Prostate gland (tissue), 2 donors: ENCODE data around the gene SLC16A12. TPM values are rescaled to one million over a fixed set of nuclear protein-coding genes. Genes with fewer than 3 reads are reported as not detected.

Source experiments
- DNase-seq: peaks from one replicate; pipeline ENCODE4 v3.0.0-alpha.2; 2019; ENCODE audit warnings: low spot score
- H3K27ac ChIP-seq, 2 donors: fragments of 200-600 bp; sonication (generic); 2 replicates each; pipeline ENCODE4 v1.5.1; 2017 to 2019
- H3K27me3 ChIP-seq: fragments of 200-600 bp; sonication (generic); replicated peaks from 2 replicates; pipeline ENCODE4 v1.5.1; 2019; ENCODE audit not compliant: insufficient read depth
- H3K36me3 ChIP-seq, 2 donors: fragments of 200-600 bp; sonication (generic); 1 replicate in 1 of 2; 2 replicates in 1 of 2; pipeline versions ENCODE4 v1.5.1 to v1.8.1; 2017 to 2019
- H3K4me1 ChIP-seq: fragments of 200-600 bp; sonication (generic); replicated peaks from 2 replicates; pipeline ENCODE4 v1.5.1; 2019
- H3K4me3 ChIP-seq, 2 donors: fragments of 200-600 bp; sonication (generic); 2 replicates each; pipeline ENCODE4 v1.5.1; 2017 to 2019
- H3K9me3 ChIP-seq: fragments of 200-600 bp; sonication (generic); 2 replicates; pipeline ENCODE4 v1.5.1; 2017
- POLR2A ChIP-seq: fragments of 450-650 bp; IDR thresholded peaks from one replicate; pipeline ENCODE4 v1.6.1; 2016; ENCODE audit warnings: antibody characterized with exemption, mild to moderate bottlenecking
- POLR2AphosphoS5 ChIP-seq: sonication (generic); formaldehyde crosslinking; IDR thresholded peaks from one replicate; pipeline ENCODE4 v1.6.1; 2017; ENCODE audit warnings: antibody characterized with exemption
- WGBS: methylation state at CpG from one replicate; pipeline ENCODE4 v1.1.5; 2018; 5-methylcytosine and 5-hydroxymethylcytosine counted together
- intact Hi-C: fragments of 100-400 bp; cut with DNase I; formaldehyde crosslinking; loops from one replicate; pipeline ENCODE4 v1.14.2; 2022
- total RNA-seq, 2 donors: library from RNA; depleted of rRNA; stranded (reverse); fragments of >200 nt; gene quantifications; one replicate each; pipeline ENCODE4 v1.1.0, GENCODE V29; 2016
- TF ChIP-seq, protein P1 (sequence below), 4 experiments: fragments of 200-600 bp in 2 of 4; fragments of 450-650 bp in 2 of 4; sonication (generic) in 2 of 4; IDR thresholded peaks; 1 replicate in 3 of 4; 2 replicates in 1 of 4; pipeline ENCODE4 v1.5.1; 2016 to 2019; ENCODE audit warnings: antibody characterized with exemption in 4 of 4, mild to moderate bottlenecking in 2 of 4, moderate library complexity in 2 of 4

SLC16A12 gene
- total RNA-seq, 2 donors from 2014 or later, result 0.09 to 4.4 TPM

DNA sequence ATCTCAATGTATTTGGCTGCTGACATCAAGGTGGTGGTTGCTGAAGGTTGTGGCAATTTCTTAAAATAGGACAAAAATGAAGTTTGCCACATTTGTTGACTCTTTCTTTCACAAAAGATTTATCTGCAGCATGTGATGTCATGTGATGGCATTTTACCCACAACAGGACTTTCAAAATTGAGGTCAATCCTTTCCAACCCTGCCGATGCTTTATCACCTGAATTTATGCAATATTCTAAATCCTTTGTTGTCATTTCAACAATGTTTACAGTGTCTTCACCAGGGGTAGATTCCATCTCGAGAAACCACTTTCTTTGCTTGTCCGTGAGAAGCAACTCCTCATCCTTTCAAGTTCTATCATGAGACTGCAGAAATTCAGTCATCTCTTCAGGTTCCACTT is 40.6 kb upstream of the SLC16A12 start:
- Histone ChIP-seq H3K4me3 (no peak overlapping the region), H3K4me1 (no peaks in the 10 kb centered on the region), H3K27ac (no peak overlapping the region), H3K36me3 (no peaks in the 10 kb centered on the region), H3K27me3 (no peaks in the 10 kb centered on the region), H3K9me3 (no peaks in the 10 kb centered on the region)
- DNase-seq, result no peak
- no peak for TF ChIP-seq POLR2AphosphoS5
- TF ChIP-seq, protein P1, sequence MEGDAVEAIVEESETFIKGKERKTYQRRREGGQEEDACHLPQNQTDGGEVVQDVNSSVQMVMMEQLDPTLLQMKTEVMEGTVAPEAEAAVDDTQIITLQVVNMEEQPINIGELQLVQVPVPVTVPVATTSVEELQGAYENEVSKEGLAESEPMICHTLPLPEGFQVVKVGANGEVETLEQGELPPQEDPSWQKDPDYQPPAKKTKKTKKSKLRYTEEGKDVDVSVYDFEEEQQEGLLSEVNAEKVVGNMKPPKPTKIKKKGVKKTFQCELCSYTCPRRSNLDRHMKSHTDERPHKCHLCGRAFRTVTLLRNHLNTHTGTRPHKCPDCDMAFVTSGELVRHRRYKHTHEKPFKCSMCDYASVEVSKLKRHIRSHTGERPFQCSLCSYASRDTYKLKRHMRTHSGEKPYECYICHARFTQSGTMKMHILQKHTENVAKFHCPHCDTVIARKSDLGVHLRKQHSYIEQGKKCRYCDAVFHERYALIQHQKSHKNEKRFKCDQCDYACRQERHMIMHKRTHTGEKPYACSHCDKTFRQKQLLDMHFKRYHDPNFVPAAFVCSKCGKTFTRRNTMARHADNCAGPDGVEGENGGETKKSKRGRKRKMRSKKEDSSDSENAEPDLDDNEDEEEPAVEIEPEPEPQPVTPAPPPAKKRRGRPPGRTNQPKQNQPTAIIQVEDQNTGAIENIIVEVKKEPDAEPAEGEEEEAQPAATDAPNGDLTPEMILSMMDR (IDR thresholded peaks at IDR 0.05), result no peak
- no peak for TF ChIP-seq POLR2A
- intact Hi-C loops, result loop anchor here (5.0 kb wide), 1 partner anchor 141 kb away; no protein-coding TSS in a partner anchor
- WGBS, result 72% methylated on average over 3 of the region's 3 CpGs

DNA sequence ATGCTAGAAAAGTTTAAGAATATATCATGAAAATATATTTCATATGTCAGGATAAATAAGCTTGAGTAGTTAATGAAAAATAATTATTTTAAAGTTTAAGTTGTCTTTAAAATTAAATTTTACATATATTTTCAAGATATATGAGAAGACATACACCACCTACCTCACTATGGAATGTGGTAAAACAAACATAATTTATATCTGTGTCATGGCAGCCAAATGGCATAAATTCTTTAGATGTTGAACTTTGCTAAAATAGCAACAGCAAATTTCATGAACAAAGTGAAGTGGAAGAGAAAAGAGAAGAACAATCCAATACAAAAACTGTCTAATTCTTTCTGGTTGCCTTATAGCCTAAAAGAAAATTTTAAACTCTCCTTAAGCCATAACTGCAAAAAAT is 39.6 kb upstream of the SLC16A12 start:
- H3K27me3 ChIP-seq, result no peaks in the 10 kb centered on the region
- intact Hi-C loops, result loop anchor here (5.0 kb wide), 1 partner anchor 142 kb away; no protein-coding TSS in a partner anchor
- no peak overlapping the region for H3K4me3 ChIP-seq
- H3K36me3 ChIP-seq, result no peaks in the 10 kb centered on the region
- H3K9me3 ChIP-seq, result no peaks in the 10 kb centered on the region
- no peaks in the 10 kb centered on the region for H3K4me1 ChIP-seq
- TF ChIP-seq POLR2AphosphoS5 (no peak), POLR2A (no peak)
- TF ChIP-seq, protein P1 (IDR thresholded peaks at IDR 0.05), result no peak
- H3K27ac ChIP-seq, result no peak overlapping the region
- no peak for DNase-seq

DNA sequence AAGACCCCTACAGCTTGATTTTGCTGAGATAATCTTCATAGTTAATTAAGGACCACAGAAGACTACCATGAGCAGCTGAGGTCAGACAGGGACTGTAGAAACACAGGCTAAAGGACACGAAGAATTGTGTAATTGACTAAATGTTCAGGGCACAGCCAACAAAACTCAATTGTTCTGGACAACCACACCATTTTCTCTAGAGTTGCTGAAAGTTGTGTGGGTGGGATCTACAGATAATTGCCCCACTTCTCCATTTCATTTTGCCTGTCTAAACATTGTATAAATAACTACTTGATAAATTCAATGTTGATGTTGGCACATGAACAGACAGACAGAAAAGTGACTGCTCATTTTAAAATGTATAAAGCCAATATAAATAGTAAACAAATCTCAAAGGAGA is 39.0 kb upstream of the SLC16A12 start:
- WGBS, result 20% methylated on average over 1 of the region's 1 CpG
- H3K4me3 ChIP-seq, result no peak overlapping the region
- no peaks in the 10 kb centered on the region for H3K9me3 ChIP-seq
- intact Hi-C loops, result no loop called here
- no peaks in the 10 kb centered on the region for H3K4me1 ChIP-seq
- no peaks in the 10 kb centered on the region for H3K27me3 ChIP-seq
- TF ChIP-seq POLR2AphosphoS5 (no peak), POLR2A (no peak)
- no peak for DNase-seq
- H3K36me3 ChIP-seq, result no peaks in the 10 kb centered on the region
- H3K27ac ChIP-seq, result no peak overlapping the region

DNA sequence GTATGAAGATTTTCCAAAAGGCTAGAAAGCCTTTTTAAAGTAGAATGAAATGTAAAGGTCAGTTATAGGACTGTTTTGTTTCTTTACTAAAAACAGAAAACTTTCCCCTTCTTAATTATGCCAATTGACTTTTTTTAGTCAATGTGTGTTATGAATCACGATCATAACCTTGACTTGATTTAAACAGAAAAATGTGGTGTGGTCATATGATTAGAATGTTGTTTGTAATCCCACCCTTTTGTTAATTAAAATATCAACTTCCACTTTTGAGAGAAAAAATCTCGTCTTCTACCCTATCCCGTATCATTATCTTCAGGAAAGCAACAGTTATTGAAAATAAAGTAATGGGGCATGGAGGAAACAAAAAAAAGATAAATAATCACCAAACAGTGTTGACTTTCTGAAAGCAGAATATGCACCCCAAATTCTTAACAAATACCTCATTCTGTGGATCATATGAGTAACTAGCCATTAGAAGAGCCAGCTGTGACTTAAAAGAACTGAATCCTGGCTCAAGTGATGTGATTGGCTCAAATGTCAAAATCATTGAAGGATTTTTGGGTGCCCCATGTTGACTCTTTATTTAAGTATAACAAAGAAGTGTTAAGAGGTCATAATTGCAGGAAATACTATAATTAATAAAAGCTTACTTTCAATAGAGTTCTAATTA is 32.3 kb upstream of the SLC16A12 start:
- no peaks in the 10 kb centered on the region for H3K27me3 ChIP-seq
- no peaks in the 10 kb centered on the region for H3K4me1 ChIP-seq
- no peak for DNase-seq
- no peak overlapping the region for H3K4me3 ChIP-seq
- 87% methylated on average over 3 of the region's 3 CpGs for WGBS
- no peaks in the 10 kb centered on the region for H3K36me3 ChIP-seq
- intact Hi-C loops, result loop anchor here (10.0 kb wide), 1 partner anchor 313 kb away; the partner anchor contains the start of gene LIPA
- no peak overlapping the region for H3K27ac ChIP-seq
- H3K9me3 ChIP-seq, result no peaks in the 10 kb centered on the region
- TF ChIP-seq, protein P1 (IDR thresholded peaks at IDR 0.05), result no peak
- no peak for TF ChIP-seq POLR2A
- TF ChIP-seq POLR2AphosphoS5, result no peak

DNA sequence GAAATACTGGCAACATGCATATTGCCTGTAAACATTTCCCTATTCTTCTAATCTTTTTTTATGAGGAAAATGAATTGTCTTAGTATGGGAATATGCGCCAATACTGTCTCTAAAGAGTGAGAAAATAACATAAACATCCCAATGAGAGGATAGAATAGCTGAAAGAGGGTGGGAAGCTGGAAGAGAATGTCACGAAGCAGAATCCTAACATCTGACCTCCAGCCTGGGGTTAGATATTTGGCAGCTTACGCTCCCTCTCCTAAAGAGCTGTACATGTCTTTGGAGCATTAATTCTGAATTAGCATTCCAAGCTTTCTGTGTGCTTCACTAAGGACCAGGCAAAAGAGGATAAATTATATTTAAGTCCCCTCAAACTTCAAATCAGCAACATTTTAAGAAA is 31.6 kb upstream of the SLC16A12 start:
- no peak for DNase-seq
- H3K27ac ChIP-seq, result no peak overlapping the region
- H3K4me3 ChIP-seq, result no peak overlapping the region

More for the DNA sequence above, 31.6 kb upstream of the SLC16A12 start:
- H3K4me1 ChIP-seq, result no peaks in the 10 kb centered on the region
- H3K36me3 ChIP-seq, result no peaks in the 10 kb centered on the region
- TF ChIP-seq POLR2A, result no peak
- TF ChIP-seq POLR2AphosphoS5, result no peak
- TF ChIP-seq, protein P1 (IDR thresholded peaks at IDR 0.05), result no peak
- no peaks in the 10 kb centered on the region for H3K27me3 ChIP-seq
- H3K9me3 ChIP-seq, result no peaks in the 10 kb centered on the region
- WGBS, result 54% methylated on average over 3 of the region's 3 CpGs
- intact Hi-C loops, result loop anchor here (10.0 kb wide), 1 partner anchor 312 kb away; the partner anchor contains the start of gene LIPA
